GM19324 (cell line): ENCODE data around the gene TUT4.

Experiments used
- ATAC-seq: cut with Tn5 transposase; IDR thresholded peaks from one replicate; pipeline ENCODE4 v1.9.1; 2021; ENCODE audit warnings: mild to moderate bottlenecking, moderate library complexity; ENCODE audit not compliant: unreplicated experiment, low FRiP score

Gene TUT4

DNA sequence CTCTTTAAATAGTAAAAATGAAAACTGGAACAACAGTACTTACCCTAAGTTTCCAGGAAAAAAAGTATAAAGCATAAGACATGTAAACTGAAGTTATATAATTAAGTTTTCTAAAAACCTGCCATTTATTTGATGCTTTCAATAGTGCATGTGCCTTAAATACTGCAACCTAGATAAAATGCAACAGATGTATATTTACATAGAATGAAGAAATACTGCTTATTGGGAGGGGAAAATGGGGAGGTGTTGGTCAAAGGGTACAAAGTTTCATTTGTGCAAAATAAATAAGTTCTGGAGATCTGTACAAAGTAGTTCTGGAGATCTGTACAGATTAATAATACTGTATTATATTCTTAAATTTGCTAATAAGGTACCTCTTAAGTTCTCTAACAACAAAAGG lies 79.9 kb downstream of the TUT4 start:
- no peak for ATAC-seq

DNA sequence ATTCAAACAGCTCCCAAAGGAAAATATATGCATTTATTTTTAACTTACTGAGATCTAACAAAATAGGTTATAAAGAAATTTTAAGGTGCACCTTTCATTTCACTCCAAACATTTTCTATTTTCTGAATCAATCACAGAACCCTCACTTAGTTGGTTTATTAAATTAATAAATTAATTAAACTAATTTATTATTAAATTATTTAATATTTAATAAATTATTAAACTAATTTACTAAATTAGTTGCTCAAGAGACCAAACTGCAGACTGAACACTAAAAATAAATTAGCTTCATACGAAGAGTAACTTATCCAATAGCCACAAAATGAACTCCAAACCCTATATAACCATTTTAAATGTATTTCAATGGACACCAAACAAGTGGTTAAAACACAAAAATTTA lies 80.5 kb downstream of the TUT4 start:
- no peak for ATAC-seq

DNA sequence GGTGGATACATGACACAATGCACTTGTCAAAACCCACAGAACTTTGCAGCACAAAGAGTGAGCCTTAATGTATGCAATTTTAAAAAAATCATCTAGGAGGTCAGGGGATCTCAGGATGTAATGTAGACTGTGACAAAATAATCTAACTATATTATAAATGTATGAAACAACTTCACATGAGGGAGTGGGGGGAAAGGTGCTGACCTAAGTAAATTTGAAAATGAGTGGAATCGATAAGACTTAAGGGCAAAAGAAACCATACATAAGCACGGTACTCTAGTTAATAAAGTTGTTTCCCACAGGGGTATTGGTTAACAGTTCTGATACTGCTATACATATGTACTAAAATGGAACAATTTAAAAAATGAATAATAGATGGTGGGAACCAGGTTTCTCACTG lies 83.8 kb downstream of the TUT4 start:
- no peak for ATAC-seq

DNA sequence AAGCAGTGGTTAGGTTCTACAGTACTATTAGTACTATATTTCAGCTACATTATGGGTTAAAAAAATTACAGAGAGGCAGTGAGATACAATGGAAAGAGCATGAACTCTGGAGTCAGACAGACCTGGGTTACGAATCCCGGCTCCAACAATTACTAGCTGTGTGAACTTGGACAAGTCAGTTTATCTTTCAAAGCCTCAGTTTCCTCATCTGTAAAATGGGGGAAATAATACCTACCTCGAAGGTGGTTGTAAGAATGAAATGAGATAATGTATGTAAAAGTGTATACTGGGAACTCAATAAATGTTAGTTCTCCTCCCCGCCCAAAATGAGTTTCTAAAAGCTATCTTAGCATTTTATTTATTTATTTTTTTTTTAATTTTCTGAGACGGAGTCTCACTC lies 89.0 kb downstream of the TUT4 start:
- ATAC-seq = no peak

DNA sequence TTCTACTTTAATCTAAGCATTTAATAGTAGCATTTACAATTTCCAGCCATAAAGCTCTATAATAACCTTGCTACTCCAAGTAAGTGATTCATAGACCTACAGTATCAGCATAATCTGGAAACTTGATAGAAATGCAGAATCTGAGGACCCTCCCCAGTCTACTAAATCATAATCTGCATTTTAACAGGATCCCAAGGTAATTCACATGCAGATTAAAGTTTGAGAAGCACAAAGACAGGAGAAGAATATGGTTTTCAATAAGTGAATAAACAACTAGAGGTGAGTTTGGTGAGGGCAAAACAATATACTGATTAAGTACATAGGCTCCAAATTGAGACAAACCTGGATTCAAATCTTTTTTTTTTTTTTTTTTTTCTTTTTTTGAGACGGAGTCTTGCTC lies 91.1 kb downstream of the TUT4 start:
- ATAC-seq = no peak

DNA sequence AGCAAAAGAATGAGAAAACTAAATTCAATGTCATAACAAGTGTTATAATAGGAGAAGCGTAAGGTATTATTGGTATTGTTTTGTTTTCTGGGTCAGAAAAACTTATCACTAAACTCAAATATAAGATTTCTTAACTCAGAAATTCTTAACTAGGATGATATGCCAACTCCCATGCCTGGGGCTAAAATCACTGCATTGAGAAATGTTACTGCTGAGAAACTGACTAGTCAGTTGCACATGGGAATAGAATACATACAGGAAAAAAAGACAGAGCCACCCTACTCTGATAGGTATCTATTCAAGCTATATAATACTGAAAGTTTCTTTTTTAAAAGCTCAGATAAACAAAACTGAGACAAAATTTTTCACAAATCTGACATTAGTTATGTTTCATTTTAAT lies 92.2 kb downstream of the TUT4 start:
- no peak for ATAC-seq

DNA sequence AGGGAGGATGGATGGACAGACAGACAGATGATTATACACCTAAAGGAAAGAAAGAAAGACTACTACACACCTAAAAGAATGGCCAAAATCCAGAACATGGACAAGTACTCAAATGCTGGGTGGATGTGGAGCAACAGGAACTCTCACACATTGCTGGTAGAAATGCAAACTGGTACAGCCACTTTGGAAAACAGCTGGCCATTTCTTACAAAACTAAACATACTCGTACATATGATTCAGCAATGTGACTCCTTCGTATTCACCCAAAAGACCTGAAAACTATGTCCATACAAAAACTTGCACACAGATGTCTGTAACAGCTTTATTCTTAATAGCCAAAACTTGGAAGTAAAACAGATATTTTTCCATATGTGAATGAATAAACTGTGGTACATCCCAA lies 97.2 kb downstream of the TUT4 start:
- ATAC-seq = no peak

DNA sequence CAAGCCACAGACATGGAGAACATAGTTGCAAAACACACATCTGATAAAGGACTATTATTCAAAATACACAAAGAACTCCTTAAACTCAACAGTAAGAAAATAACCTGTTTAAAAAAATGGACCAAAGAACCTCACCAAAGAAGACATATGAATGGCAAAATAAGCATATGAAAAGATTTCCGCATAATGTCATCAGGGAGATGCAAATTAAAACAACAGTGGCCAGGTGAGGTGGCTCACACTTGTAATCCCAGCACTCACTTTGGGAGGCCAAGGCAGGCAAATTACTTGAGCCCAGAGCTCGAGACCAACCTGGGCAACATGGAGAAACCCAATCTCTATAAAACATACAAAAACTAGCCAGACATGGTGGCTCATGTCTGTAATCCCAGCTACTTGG lies 98.1 kb downstream of the TUT4 start:
- ATAC-seq = no peak

DNA sequence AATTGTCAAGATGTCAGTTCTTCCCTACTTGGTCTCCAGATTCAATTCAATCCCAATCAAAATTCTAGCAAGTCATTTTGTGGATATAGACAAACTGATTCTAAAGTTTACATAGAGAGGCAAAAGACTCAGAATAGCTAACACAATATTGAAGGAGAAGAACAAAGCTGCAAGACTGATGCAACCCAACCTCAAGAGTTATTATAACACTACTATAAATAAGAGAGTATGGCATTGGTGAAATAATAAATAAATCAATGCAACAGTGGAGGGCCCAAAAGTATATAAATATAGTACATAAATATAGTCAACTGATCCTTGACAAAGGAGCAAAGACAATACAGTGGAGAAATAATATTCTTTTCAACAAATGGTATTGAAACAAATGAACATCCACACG lies 98.8 kb downstream of the TUT4 start:
- ATAC-seq = no peak

DNA sequence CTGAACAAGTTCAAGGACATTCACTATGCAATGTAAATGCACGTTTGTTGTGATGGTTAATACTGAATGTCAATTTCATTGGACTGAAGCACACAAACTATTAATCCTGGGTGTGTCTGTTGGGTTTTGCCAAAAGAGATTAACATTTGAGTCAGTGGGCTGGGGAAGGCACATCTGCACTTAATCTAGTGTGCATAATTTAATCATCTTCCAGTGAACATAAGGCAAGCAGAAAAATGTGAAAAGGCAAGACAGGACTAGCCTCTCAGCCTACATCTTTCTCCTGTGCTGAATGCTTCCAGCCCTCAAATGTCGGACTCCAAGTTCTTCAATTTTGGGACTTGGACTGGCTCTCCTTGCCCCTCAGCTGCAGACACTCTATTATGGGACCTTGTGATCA lies 108.4 kb downstream of the TUT4 start:
- no peak for ATAC-seq

DNA sequence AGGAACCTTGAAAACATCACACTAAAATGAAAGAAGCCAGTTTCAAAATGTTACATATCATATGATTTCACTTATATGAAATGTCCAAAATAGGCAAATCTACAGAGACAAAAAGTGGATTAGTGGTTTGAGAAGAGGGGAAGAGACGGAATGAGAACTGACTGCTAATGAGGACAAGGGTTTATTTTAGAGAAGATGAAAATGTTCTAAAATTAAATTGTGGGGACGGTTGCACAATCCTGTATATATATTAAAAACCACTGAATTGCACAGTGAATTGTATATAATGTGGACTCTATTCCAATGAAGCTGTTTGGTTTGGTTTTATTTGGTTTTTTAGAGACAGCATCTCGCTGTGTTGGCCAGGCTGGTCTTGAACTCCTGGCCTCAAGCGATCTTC lies 112.9 kb downstream of the TUT4 start:
- no peak for ATAC-seq

DNA sequence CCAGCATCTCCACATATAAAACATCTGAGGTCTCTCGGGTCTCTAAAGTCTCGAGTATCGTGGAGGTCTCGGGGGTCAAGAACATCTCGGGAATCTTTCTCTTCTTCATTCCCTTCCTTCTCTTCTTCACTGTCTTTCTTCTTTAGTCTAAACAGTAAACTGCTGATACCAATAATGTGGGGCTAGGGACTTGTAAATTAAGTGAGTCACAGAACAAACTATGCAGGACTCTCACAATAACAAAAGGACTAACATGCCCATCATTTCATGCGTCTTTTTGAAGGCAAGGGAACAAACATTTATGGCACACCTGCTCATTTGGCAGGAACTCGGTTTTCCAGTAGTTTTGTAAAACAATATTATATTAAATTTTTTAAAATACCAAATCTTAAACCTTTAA lies 116.1 kb downstream of the TUT4 start:
- ATAC-seq = no peak

DNA sequence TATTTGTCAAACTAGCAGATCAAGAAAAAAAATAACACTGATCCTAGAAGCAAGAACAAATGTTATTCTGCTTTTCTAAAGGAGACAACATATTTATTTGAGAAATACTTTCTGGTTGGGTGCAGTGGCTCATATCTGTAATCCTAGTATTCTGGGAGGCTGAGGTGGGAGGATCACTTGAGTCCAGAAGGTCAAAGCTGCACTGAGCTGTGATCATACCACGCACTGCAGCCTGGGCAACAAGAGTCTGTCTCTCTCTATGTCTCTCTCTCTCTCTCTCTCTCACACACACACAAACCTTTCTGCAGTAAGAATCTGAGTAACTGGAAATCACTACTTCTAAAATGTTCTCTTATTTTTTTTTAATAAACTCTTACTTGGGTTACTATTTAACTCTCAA lies 117.2 kb downstream of the TUT4 start:
- ATAC-seq = no peak

DNA sequence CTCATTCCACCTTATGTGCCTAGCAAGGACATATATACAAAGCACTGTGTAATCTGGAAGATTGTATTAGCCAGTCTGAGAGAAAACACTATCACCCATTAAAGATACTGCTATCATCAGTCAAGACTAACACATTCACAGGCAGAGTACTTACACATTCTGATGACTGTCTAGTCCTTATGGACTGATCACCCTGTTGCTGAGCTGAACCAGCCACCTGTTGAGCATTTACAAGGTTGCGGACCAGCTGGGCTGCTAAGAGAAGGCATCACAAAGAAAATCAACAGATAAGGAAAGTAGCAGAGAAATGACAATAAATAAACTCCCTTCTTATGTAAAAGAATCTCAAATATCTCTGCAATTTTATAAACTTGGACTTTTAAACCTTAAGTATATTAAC lies 117.7 kb downstream of the TUT4 start:
- ATAC-seq = no peak

DNA sequence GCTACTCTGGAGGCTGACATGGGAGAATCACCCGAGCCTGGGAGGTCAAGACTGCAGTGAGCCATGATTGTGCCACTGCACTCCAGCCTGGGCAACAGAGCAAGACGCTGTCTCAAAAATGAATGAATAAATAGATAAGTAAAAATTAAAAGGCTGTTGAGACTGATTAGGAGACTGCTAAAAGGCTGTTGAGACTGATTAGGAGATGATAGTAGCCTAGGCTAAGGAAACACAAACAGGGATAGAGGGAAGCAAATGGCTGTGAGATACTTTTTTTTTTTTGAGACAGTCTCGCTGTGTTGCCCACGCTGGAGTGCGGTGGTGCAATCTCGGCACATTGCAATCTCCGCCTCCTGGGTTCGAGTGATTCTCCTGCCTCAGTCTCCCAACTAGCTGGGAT lies 120.1 kb downstream of the TUT4 start:
- ATAC-seq = no peak

DNA sequence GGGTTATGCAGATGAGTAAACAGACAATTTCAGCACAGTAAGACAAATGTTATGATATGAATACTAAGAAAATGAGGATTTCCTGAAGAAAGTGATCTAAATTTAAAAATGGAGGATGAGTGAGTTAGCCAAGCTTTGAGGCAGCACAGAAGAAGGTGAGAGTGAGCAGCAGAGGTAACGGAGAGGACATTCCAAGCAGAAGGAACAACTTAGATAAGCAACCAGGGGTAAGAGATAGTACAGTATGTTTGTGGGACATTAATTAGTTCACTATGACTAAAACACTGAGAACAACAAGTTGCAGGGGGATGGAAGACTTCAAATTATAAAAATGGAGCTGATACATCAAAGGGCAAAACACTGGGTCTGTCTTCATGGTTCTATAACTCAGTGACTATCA lies 125.7 kb downstream of the TUT4 start:
- no peak for ATAC-seq

DNA sequence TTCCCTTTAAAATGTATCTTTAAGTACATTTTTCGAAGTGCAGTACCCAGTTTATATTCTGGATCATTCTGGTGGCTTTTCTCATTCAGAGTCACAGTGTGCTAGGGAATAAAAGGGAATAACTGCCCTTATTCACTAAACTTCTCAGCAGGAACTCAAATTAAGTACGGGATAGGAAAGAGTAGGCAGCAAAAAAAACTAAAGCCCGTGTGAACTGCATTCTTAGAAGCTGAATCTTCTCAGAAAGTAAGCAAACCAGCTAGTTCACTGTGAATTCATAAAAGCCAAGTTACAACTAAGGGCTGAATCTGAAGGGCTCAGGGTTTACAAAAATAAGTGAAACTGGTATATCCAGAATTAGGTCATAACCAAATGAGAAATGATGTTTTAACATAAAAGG lies 126.5 kb downstream of the TUT4 start:
- no peak for ATAC-seq

DNA sequence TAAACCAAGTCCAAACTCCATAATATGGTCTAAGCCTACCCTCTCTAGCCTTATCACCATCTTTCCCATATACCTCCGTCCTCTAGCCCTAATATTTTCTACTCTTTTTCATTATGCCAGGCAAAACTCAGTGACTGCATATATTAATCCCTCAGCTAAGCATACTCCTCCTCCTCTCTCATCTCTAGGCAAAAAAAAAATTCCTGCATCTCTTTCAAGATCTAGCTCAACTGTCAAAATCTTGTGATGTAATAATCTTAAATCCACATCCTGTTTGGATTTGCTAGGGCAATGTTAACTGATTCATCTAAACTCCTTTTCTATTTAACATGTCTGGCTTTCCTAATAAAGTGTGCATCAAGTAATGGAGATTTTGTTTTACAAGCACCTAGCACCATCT lies 128.1 kb downstream of the TUT4 start:
- ATAC-seq = no peak

DNA sequence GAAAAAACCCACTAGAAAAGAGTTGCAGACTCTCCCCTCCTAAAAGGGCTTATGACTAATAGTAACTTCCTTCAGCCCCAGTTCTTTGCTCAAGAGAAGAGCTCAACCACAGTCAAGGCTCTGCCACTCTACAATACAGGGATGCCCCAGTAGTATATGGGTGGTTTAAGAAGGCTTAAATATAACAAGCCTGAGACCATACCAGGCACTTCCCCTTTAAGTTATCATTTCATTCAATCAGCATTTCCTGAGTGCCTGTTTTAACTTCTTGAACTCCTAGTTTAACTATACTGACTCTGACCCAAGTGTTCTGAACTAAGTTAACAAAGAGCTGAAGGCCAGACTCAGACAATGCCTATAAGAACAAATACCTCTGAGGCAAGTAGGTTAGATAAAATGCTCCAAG lies 128.7 kb downstream of the TUT4 start:
- ATAC-seq = no peak

DNA sequence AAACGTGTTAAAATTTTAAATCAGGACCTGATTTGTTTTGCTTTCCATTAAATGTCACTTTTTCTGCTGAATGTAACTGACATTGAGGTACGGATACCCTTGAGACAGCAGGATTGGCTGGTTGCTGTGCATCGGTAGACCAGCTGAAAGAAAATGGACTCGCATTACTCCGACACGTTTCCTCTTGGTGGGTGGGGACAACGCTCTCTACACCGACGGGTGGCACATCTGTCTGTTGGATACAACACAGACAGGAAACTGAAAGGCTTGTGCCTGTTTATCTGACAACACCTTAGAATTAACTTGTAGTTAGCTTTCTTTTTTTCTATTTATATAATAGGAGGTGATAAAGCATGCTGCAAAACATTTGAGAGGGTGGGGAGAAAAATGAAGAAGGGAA lies 129.1 kb downstream of the TUT4 start:
- ATAC-seq = no peak

DNA sequence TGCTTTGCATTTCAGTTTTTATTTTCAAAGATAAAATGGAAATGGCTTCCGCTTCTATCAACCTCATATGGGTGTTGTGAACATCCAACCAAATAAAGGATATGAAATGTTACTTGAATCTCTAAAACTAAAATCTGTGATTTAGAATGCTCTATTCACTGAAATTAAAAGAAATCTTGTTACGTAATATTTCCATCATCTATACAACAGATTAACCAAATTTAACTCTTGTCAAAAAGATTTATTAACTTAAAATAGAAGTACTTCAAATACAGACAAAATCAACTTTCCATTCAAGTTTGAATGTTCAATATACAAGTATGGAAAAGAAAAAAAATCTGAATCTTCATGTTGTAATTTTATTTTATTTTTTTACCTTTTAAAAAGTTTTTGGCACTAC lies 129.8 kb downstream of the TUT4 start:
- no peak for ATAC-seq

DNA sequence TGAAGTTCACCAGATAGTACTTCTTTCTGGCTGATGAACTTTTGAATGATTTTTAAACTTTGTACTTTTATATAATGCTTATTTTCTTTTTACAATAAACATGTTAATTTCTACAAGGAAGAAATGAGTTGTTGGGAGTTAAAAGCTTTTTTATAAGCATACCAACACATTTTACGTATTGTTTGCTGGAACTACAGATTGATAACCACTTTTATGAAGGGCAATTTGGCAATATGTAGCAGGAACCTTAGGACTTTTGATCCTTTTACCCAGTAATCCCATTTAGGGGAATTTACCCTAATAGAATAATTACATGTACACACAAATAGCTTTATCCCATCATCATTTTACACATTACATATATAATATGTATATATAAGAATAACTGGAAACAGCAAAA lies 132.2 kb downstream of the TUT4 start:
- no peak for ATAC-seq

DNA sequence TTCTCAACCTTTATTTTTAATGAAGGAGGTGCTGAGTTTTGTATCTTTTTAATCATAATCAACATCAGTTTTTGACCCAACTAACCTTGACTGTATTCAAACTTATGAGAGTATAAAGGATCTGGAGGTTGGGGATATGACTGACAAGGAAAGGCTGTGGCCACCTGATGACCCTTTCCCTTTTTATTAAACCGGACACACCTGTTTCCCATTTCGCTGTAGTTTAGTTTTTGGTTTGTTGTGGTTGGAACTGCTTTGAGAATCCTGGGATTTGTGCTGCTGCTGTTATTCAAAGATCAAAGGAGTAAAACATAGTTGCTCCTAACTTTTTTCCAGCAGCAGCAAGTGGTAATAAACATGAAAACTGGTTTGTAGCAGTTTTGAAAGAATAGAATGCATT lies 136.1 kb downstream of the TUT4 start:
- no peak for ATAC-seq

DNA sequence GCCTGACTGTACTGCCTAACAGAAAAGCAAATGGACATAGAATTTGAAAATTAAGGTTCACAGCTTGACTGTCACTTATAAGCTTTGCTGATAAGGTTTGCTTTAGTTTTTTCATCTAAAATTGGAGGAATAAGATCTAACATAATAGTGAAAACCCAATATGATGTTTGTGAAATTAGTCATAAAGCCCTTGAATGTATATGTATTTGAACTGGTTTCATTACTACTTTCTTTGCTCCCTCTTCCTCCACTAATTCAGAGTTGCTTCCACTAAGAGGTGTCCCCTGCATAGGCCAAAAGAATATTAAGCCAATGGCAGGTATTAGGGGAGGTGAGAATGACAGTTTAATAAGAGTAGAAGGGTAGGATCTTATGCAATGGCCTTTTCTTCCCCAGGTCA lies 137.9 kb downstream of the TUT4 start:
- no peak for ATAC-seq
